ENCODE measurements around the gene DMAP1.

DMAP1 gene

DNA sequence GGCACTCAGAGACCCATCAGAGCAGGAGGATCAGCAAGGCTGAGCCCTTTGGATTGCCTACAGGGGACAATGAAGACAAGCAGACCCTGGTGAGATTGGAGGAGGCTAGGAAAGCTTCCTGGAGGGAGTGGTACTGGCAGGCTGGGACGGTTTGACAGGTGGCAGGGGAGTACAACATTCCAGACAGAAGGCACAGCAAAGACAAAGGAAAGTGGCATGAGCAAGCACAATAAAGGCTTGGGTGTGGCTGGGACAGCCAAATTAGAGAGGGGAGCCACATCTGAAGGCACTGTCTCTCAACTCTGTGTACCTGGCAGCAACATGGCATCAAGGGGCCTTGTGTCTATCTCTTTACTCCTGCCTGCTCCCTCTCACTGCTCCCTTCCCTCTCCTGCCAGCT lies 38.2 kb downstream of the DMAP1 start:
- Histone ChIP-seq H3K36me3 (ENCODE audit: insufficient read depth, low read length) (peaks cover 4% of the 10 kb centered on the region), H2AFZ (ENCODE audit: low read depth, low read length) (no peak overlapping the region), H3K4me3 (ENCODE audit: low read length) (no peak overlapping the region), H3K9me3 (ENCODE audit: low read length) (peaks cover 2% of the 10 kb centered on the region), H3K4me1 (ENCODE audit: insufficient read depth, low read length) (no peaks in the 10 kb centered on the region), H3K27me3 (ENCODE audit: insufficient read depth, low read length) (no peaks in the 10 kb centered on the region)

- Histone ChIP-seq H3K4me3 (ENCODE audit: low read length) (no peak overlapping the region), H3K4me1 (ENCODE audit: insufficient read depth, low read length) (peaks cover under 1% of the 10 kb centered on the region), H3K9me3 (ENCODE audit: low read length) (peaks cover 2% of the 10 kb centered on the region), H3K27me3 (ENCODE audit: insufficient read depth, low read length) (no peaks in the 10 kb centered on the region), H3K36me3 (ENCODE audit: insufficient read depth, low read length) (no peaks in the 10 kb centered on the region), H2AFZ (ENCODE audit: low read depth, low read length) (no peak overlapping the region)
Observed at GRCh38 chr1:44251989-44252671, 38.9 kb downstream of the DMAP1 start.

DNA sequence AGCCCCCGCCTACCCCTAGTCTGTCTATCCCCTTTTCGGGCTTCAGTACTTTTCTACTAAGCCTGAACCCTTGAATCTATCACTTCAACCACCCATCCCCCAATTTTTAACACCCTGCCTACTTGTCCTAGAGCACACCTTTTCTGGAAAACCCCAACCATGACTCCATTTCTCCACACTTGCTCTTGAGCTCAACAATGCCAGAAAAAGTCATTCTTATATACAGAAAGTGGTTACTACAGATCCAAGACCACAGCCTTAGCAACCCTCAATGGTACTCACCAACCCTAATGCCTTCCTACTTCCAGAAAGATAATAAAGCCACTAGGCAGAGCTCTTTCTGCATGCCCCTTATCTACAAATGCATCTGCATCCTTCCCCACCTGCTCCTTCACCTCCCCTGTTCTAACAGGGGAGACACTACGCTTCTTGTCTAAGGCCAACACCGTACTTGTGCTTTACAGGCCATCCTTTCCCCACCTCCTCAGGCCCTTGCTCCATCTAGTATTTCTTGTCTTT lies 41.2 kb downstream of the DMAP1 start:
- Histone ChIP-seq H3K4me1 (ENCODE audit: insufficient read depth, low read length) (peaks cover 4% of the 10 kb centered on the region), H3K36me3 (ENCODE audit: insufficient read depth, low read length) (no peaks in the 10 kb centered on the region), H2AFZ (ENCODE audit: low read depth, low read length) (no peak overlapping the region), H3K27me3 (ENCODE audit: insufficient read depth, low read length) (no peaks in the 10 kb centered on the region), H3K9me3 (ENCODE audit: low read length) (peaks cover 2% of the 10 kb centered on the region), H3K4me3 (ENCODE audit: low read length) (no peak overlapping the region)

GRCh38 chr1:44256762-44257554 lies 43.7 kb downstream of the DMAP1 start:
- H3K9me3 ChIP-seq (ENCODE audit: low read length), result peaks cover 2% of the 10 kb centered on the region
- H3K4me3 ChIP-seq (ENCODE audit: low read length), result no peak overlapping the region
- no peaks in the 10 kb centered on the region for H3K27me3 ChIP-seq (ENCODE audit: insufficient read depth, low read length)
- H2AFZ ChIP-seq (ENCODE audit: low read depth, low read length), result no peak overlapping the region
- peaks cover 9% of the 10 kb centered on the region for H3K4me1 ChIP-seq (ENCODE audit: insufficient read depth, low read length)
- no peaks in the 10 kb centered on the region for H3K36me3 ChIP-seq (ENCODE audit: insufficient read depth, low read length)

DNA sequence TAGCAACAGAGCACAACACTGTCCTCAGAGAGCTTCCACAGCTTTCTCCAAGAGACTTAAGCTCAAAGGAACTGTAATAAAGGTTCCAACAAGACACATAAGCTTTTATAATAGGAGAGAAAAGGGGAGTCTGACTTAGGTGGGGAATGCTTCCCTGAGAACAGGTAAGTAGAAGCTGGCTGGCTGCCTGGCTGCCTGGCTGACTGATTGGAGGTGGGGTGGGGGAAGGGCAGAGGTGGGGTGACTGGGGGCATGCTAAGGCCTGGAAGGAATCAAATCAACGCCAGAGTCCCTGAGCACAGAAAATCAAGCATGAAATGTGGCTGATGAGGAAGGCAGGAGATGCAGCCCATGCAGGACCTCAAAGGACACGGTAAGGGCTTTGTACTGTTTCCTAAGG lies 45.8 kb downstream of the DMAP1 start:
- H3K4me3 ChIP-seq (ENCODE audit: low read length), result no peak overlapping the region

GRCh38 chr1:44260792-44261170 lies 47.5 kb downstream of the DMAP1 start:
- Histone ChIP-seq H3K36me3 (ENCODE audit: insufficient read depth, low read length) (no peaks in the 10 kb centered on the region), H2AFZ (ENCODE audit: low read depth, low read length) (no peak overlapping the region)

More for the DNA sequence above, 45.8 kb downstream of the DMAP1 start:
- Histone ChIP-seq H3K36me3 (ENCODE audit: insufficient read depth, low read length) (no peaks in the 10 kb centered on the region), H3K9me3 (ENCODE audit: low read length) (peaks cover 2% of the 10 kb centered on the region), H3K4me1 (ENCODE audit: insufficient read depth, low read length) (peaks cover 13% of the 10 kb centered on the region), H3K27me3 (ENCODE audit: insufficient read depth, low read length) (no peaks in the 10 kb centered on the region), H2AFZ (ENCODE audit: low read depth, low read length) (no peak overlapping the region)

DNA sequence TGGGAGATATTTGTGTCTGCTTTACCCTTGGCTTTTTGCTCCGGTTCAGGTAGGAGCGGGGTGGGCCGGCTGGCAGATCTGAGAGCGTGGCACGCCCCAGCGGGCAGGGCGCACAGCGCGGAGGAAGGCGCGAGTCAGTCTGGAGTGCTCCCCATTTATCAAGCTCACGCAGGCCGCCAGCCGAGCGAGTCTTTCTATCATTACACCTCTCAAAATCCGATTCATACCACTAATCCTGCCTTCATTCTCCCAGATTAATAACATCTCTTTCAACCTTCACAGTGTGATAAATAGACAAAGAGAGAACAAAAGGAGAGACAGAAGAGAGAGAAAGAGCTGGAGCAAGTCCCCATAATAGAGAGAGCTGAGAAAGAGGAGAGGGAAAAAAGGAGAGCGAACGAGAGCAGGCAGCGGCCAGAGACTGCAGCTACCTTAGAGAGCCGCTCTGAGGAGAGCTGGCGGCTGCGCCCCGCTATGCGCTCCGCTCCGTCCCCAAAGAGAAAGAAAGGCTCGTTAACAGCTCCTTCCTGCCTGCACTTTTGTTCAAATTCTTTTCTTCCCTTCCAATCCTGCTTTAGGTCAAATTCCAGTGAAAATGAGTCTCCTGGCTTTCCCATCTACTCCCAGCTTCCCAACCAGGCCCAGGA lies 48.0 kb downstream of the DMAP1 start:
- Histone ChIP-seq H3K4me3 (ENCODE audit: low read length) (no peak overlapping the region), H3K9me3 (ENCODE audit: low read length) (no peaks in the 10 kb centered on the region), H3K4me1 (ENCODE audit: insufficient read depth, low read length) (peaks cover 13% of the 10 kb centered on the region), H2AFZ (ENCODE audit: low read depth, low read length) (no peak overlapping the region), H3K36me3 (ENCODE audit: insufficient read depth, low read length) (no peaks in the 10 kb centered on the region), H3K27me3 (ENCODE audit: insufficient read depth, low read length) (no peaks in the 10 kb centered on the region)

More at GRCh38 chr1:44260792-44261170, 47.5 kb downstream of the DMAP1 start:
- no peaks in the 10 kb centered on the region for H3K9me3 ChIP-seq (ENCODE audit: low read length)
- H3K4me3 ChIP-seq (ENCODE audit: low read length), result no peak overlapping the region
- no peaks in the 10 kb centered on the region for H3K27me3 ChIP-seq (ENCODE audit: insufficient read depth, low read length)
- peaks cover 13% of the 10 kb centered on the region for H3K4me1 ChIP-seq (ENCODE audit: insufficient read depth, low read length)

- peaks cover 13% of the 10 kb centered on the region for H3K4me1 ChIP-seq (ENCODE audit: insufficient read depth, low read length)
Observed at GRCh38 chr1:44261962-44262361, 48.7 kb downstream of the DMAP1 start.

GRCh38 chr1:44262414-44262813 lies 49.1 kb downstream of the DMAP1 start:
- Histone ChIP-seq H3K4me1 (ENCODE audit: insufficient read depth, low read length) (peaks cover 10% of the 10 kb centered on the region), H3K27me3 (ENCODE audit: insufficient read depth, low read length) (no peaks in the 10 kb centered on the region), H3K36me3 (ENCODE audit: insufficient read depth, low read length) (no peaks in the 10 kb centered on the region), H3K4me3 (ENCODE audit: low read length) (no peak overlapping the region), H2AFZ (ENCODE audit: low read depth, low read length) (no peak overlapping the region), H3K9me3 (ENCODE audit: low read length) (no peaks in the 10 kb centered on the region)

More at GRCh38 chr1:44261962-44262361, 48.7 kb downstream of the DMAP1 start:
- H3K27me3 ChIP-seq (ENCODE audit: insufficient read depth, low read length), result no peaks in the 10 kb centered on the region
- H3K9me3 ChIP-seq (ENCODE audit: low read length), result no peaks in the 10 kb centered on the region
- H2AFZ ChIP-seq (ENCODE audit: low read depth, low read length), result no peak overlapping the region
- H3K4me3 ChIP-seq (ENCODE audit: low read length), result no peak overlapping the region
- no peaks in the 10 kb centered on the region for H3K36me3 ChIP-seq (ENCODE audit: insufficient read depth, low read length)

DNA sequence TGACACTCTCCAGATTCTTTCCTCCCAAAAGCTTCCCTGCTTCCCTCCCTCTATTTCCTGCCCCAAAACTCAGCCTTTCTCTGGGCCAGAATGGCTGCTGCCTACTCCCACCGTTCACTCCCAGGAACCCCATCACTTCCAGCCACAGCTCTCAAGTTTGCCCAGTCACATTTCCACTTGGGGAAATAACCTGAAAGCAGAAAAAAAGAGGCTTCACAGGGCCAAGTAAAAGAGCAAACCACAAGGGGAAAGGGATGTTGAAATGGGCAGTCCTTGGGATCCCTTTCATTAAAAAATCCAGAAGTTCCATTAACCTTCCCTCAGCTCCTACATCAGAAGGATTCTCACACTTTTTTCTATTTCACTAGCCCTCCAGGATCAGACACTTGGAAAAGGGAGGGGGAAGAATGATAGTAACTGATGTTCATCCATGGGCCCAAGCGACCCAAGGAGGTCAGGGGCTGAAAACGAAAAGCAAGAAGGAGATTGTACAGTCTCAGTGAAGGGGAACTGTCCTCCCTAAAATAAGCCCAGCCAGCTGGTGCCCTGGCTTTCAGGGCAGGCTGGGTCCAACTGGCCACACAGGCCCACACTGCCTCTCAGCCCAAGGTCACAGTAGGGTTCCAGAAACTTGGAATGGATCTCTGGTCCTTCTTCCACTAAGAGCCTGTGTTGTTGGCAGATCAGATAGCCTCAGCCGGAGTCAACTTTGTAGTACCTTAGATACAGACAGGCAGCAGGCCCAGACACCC lies 49.7 kb downstream of the DMAP1 start:
- Histone ChIP-seq H3K27me3 (ENCODE audit: insufficient read depth, low read length) (no peaks in the 10 kb centered on the region), H3K9me3 (ENCODE audit: low read length) (no peaks in the 10 kb centered on the region), H2AFZ (ENCODE audit: low read depth, low read length) (no peak overlapping the region), H3K36me3 (ENCODE audit: insufficient read depth, low read length) (no peaks in the 10 kb centered on the region), H3K4me1 (ENCODE audit: insufficient read depth, low read length) (peaks cover 10% of the 10 kb centered on the region), H3K4me3 (ENCODE audit: low read length) (no peak overlapping the region)

DNA sequence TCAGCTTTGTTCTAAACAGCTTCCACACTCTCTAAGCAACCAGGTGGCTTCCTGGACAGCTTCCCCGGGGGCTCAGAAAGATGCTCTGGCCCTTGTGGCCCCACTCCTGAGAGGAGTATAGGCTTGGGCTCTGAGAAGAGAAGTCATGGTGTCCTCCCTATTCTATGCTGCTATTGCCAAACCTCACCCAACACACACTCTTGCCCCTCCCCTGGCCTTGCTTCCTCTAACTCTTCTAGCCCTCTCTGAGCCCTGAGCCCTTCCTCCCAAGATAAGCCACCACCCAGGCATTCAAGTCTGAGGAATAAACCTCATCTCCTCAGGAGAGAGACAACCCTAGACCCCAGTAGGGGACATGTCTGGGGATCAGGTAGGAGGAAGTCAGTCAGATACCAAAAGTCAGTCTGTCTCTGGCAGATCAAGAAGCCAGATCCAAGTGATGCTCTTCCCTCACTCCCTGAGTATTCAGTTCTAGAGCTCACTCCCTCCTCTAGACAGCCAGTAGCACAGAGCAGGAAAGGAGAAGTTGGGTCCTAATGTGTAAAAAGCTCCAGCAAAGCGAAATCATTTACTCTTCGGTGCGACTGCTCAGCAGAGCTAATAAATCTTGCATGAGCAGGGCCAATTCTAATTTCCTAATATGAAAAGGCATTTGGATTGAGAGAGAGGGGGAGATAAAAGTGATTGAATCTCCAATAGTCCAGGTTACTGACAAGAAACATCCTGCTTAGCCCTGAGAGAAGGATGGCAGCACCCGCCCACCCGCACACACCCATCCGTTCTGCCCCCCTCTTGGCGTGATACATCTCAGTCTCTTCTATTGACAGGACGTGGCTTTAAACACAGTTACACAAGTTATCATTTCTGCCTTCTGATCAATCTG lies 50.5 kb downstream of the DMAP1 start:
- Histone ChIP-seq H3K4me3 (ENCODE audit: low read length) (no peak overlapping the region), H3K4me1 (ENCODE audit: insufficient read depth, low read length) (peaks cover 10% of the 10 kb centered on the region), H2AFZ (ENCODE audit: low read depth, low read length) (no peak overlapping the region), H3K27me3 (ENCODE audit: insufficient read depth, low read length) (no peaks in the 10 kb centered on the region), H3K9me3 (ENCODE audit: low read length) (no peaks in the 10 kb centered on the region), H3K36me3 (ENCODE audit: insufficient read depth, low read length) (no peaks in the 10 kb centered on the region)

DNA sequence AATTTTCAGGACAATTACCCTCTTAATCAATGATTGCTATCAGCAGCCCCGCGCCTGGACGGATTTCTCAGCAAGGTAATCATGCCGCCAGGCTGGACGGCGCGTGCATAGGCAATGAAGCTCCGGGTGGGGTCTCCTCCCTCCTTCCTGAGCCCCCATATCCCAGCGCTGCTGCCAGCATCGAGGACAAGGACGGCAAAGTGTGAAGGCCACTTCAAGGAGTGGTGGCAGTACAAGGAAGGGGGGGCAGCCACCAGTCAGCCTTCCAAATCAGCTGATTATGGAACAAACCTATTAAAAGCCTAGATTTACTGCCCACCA lies 51.1 kb downstream of the DMAP1 start:
- H3K36me3 ChIP-seq (ENCODE audit: insufficient read depth, low read length), result no peaks in the 10 kb centered on the region
- no peak overlapping the region for H3K4me3 ChIP-seq (ENCODE audit: low read length)
- H3K9me3 ChIP-seq (ENCODE audit: low read length), result no peaks in the 10 kb centered on the region
- H3K4me1 ChIP-seq (ENCODE audit: insufficient read depth, low read length), result peaks cover 10% of the 10 kb centered on the region
- no peaks in the 10 kb centered on the region for H3K27me3 ChIP-seq (ENCODE audit: insufficient read depth, low read length)
- H2AFZ ChIP-seq (ENCODE audit: low read depth, low read length), result no peak overlapping the region
